ENCODE data around the gene FBXO42. TPM values are rescaled to one million over a fixed set of nuclear protein-coding genes. Genes with fewer than 3 reads are reported as not detected.
"Not testable (repeated sequence)": the region's sequence is repeated elsewhere in the genome, so short reads cannot be mapped to it uniquely, and the experiment has no call there.

FBXO42 gene
- total and polyA plus RNA-seq, 2 donors (not counting 1 experiment from before 2014, with no cell fraction given) = 10.4 to 13.5 TPM

GRCh38 chr1:16217061-16217785, 135.1 kb downstream of the FBXO42 start:
- no peaks in the 10 kb centered on the region for H3K9me3 ChIP-seq (ENCODE audit: control insufficient read depth, insufficient read depth, low read depth, low read length)
- H3K27me3 ChIP-seq (ENCODE audit: control insufficient read depth, insufficient read depth, low read length) = peaks cover 7% of the 10 kb centered on the region
- no peak for TF ChIP-seq CTCF (conservative IDR thresholded peaks at IDR 0.05 in 1 of 2, IDR thresholded peaks at IDR 0.05 in 1 of 2; ENCODE audit: low read depth in 1 of 2, low read length in 2 of 2)
- TF ChIP-seq EZH2 (IDR thresholded peaks at IDR 0.05; ENCODE audit: low read length, missing control alignments) = no peak
- H3K4me1 ChIP-seq (ENCODE audit: control insufficient read depth, extremely low read depth, insufficient read depth, low read length) = peaks cover 4% of the 10 kb centered on the region
- no peaks in the 10 kb centered on the region for H4K20me1 ChIP-seq (ENCODE audit: control insufficient read depth, extremely low read depth, insufficient read depth, low read length)
- peak; percentile 94 to 96 for DNase-seq (ENCODE audit: low read depth in 2 of 2)
- H2AFZ ChIP-seq (ENCODE audit: low read length) = peak overlapping the region; percentile 79
- H3K9ac ChIP-seq (ENCODE audit: insufficient read depth, low read length) = peak overlapping the region; percentile 41
- no peaks in the 10 kb centered on the region for H3K36me3 ChIP-seq (ENCODE audit: control insufficient read depth, insufficient read depth, low read length)
- H3K79me2 ChIP-seq (ENCODE audit: control insufficient read depth, insufficient read depth, low read length) = no peaks in the 10 kb centered on the region
- H3K4me2 ChIP-seq (ENCODE audit: extremely low read depth, insufficient read depth, low read length) = peak overlapping the region; percentile 78
- H3K4me3 ChIP-seq (replicated peaks in 1 of 4; ENCODE audit: control extremely low read depth in 1 of 4, insufficient read depth in 1 of 4, low read depth in 3 of 4, low read length in 4 of 4) = peak overlapping the region; percentile 33 to 61 (median 41)
- no peak overlapping the region for H3K27ac ChIP-seq (ENCODE audit: insufficient read depth, low read length)

- Histone ChIP-seq H3K79me2 (ENCODE audit: control insufficient read depth, insufficient read depth, low read length) (no peaks in the 10 kb centered on the region), H3K4me2 (ENCODE audit: extremely low read depth, insufficient read depth, low read length) (peak overlapping the region; percentile 78), H3K27ac (ENCODE audit: insufficient read depth, low read length) (no peak overlapping the region), H3K27me3 (ENCODE audit: control insufficient read depth, insufficient read depth, low read length) (peaks cover 3% of the 10 kb centered on the region), H3K4me3 (replicated peaks in 1 of 4; ENCODE audit: control extremely low read depth in 1 of 4, insufficient read depth in 1 of 4, low read depth in 3 of 4, low read length in 4 of 4) (peak overlapping the region in 3 of 4 experiments; percentile 0 to 61 (median 33)), H3K9ac (ENCODE audit: insufficient read depth, low read length) (no peak overlapping the region), H4K20me1 (ENCODE audit: control insufficient read depth, extremely low read depth, insufficient read depth, low read length) (no peaks in the 10 kb centered on the region), H3K9me3 (ENCODE audit: control insufficient read depth, insufficient read depth, low read depth, low read length) (no peaks in the 10 kb centered on the region), H3K4me1 (ENCODE audit: control insufficient read depth, extremely low read depth, insufficient read depth, low read length) (peaks cover 4% of the 10 kb centered on the region), H2AFZ (ENCODE audit: low read length) (no peak overlapping the region), H3K36me3 (ENCODE audit: control insufficient read depth, insufficient read depth, low read length) (no peaks in the 10 kb centered on the region)
- peak; percentile 80 to 85 for DNase-seq (ENCODE audit: low read depth in 2 of 2)
- TF ChIP-seq EZH2 (IDR thresholded peaks at IDR 0.05; ENCODE audit: low read length, missing control alignments) = no peak
- TF ChIP-seq CTCF (conservative IDR thresholded peaks at IDR 0.05 in 1 of 2, IDR thresholded peaks at IDR 0.05 in 1 of 2; ENCODE audit: low read depth in 1 of 2, low read length in 2 of 2) = no peak
Observed at GRCh38 chr1:16215882-16216753, 136.2 kb downstream of the FBXO42 start.

GRCh38 chr1:16215240-16215639, 137.0 kb downstream of the FBXO42 start:
- H3K27ac ChIP-seq (ENCODE audit: insufficient read depth, low read length); H3K79me2 ChIP-seq (ENCODE audit: control insufficient read depth, insufficient read depth, low read length); H3K9ac ChIP-seq (ENCODE audit: insufficient read depth, low read length); H3K4me2 ChIP-seq (ENCODE audit: extremely low read depth, insufficient read depth, low read length); H2AFZ ChIP-seq (ENCODE audit: low read length); H3K4me3 ChIP-seq (replicated peaks in 1 of 4; ENCODE audit: control extremely low read depth in 1 of 4, insufficient read depth in 1 of 4, low read depth in 3 of 4, low read length in 4 of 4); DNase-seq (ENCODE audit: low read depth in 2 of 2); H4K20me1 ChIP-seq (ENCODE audit: control insufficient read depth, extremely low read depth, insufficient read depth, low read length); H3K27me3 ChIP-seq (ENCODE audit: control insufficient read depth, insufficient read depth, low read length); H3K4me1 ChIP-seq (ENCODE audit: control insufficient read depth, extremely low read depth, insufficient read depth, low read length); H3K36me3 ChIP-seq (ENCODE audit: control insufficient read depth, insufficient read depth, low read length); H3K9me3 ChIP-seq (ENCODE audit: control insufficient read depth, insufficient read depth, low read depth, low read length): not testable (repeated sequence)

- not testable (repeated sequence) for H3K27me3 ChIP-seq (ENCODE audit: control insufficient read depth, insufficient read depth, low read length); DNase-seq (ENCODE audit: low read depth in 2 of 2); H3K9ac ChIP-seq (ENCODE audit: insufficient read depth, low read length); H3K79me2 ChIP-seq (ENCODE audit: control insufficient read depth, insufficient read depth, low read length); H3K27ac ChIP-seq (ENCODE audit: insufficient read depth, low read length); H3K4me3 ChIP-seq (replicated peaks in 1 of 4; ENCODE audit: control extremely low read depth in 1 of 4, insufficient read depth in 1 of 4, low read depth in 3 of 4, low read length in 4 of 4); H3K4me2 ChIP-seq (ENCODE audit: extremely low read depth, insufficient read depth, low read length); H2AFZ ChIP-seq (ENCODE audit: low read length); H3K4me1 ChIP-seq (ENCODE audit: control insufficient read depth, extremely low read depth, insufficient read depth, low read length); H3K9me3 ChIP-seq (ENCODE audit: control insufficient read depth, insufficient read depth, low read depth, low read length); H4K20me1 ChIP-seq (ENCODE audit: control insufficient read depth, extremely low read depth, insufficient read depth, low read length); H3K36me3 ChIP-seq (ENCODE audit: control insufficient read depth, insufficient read depth, low read length)
Observed at GRCh38 chr1:16213544-16213943, 138.7 kb downstream of the FBXO42 start.
